ENCODE measurements around the gene MGRN1.

MGRN1 gene

DNA sequence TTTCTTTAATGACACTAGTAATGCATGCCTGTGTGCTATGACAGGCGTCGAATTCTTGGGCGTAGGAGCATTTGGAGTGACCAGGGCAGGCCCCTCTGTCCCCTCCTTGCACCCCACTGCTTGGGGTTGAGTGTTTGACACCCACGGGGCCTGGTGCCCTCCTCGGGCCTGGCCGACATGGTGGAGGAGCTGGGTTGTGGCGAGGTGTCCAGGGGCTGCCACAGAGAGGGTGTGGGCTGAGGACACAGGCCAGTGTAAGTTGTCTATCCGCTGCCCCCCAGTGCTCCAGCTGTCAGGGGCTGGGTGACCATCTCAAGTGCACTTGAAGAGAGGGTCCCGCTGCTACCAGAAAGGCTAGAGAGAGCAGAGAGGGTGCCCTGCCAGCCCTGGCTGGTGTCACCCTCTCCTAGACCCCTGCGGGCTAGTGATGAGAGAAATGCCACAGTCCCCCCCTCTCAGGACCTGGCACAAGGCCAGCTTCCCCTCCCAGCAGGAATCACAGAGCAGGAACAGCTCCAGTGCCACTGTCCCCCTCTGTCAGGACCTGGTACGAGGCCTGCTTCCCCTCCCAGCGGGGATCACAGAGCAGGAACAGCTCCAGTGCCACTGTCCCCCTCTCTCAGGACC is 30.5 kb downstream of the MGRN1 start:
- no peak for DNase-seq

DNA sequence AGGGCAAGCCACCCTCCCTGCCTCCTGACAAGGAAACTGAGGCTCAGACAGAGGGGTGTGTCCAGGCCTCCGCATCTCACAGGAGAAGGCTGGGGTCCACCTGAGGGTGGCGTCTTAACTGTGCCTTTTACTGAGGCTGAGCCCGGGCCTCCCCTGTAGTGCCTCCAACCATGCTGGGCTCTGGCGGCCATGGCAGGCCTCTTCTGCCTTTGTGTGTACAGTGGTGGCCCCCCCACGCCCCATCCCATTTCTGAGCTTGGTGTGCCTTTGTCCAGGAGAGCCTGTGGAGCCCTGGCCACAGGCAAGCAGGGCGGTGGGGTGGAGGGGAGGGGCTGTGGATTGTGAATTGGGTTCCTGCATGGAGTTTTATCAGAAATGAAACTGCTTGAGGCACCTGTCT is 31.2 kb downstream of the MGRN1 start:
- DNase-seq, result no peak

GRCh38 chr16:4656221-4656620 is 31.6 kb downstream of the MGRN1 start:
- DNase-seq, result no peak

DNA sequence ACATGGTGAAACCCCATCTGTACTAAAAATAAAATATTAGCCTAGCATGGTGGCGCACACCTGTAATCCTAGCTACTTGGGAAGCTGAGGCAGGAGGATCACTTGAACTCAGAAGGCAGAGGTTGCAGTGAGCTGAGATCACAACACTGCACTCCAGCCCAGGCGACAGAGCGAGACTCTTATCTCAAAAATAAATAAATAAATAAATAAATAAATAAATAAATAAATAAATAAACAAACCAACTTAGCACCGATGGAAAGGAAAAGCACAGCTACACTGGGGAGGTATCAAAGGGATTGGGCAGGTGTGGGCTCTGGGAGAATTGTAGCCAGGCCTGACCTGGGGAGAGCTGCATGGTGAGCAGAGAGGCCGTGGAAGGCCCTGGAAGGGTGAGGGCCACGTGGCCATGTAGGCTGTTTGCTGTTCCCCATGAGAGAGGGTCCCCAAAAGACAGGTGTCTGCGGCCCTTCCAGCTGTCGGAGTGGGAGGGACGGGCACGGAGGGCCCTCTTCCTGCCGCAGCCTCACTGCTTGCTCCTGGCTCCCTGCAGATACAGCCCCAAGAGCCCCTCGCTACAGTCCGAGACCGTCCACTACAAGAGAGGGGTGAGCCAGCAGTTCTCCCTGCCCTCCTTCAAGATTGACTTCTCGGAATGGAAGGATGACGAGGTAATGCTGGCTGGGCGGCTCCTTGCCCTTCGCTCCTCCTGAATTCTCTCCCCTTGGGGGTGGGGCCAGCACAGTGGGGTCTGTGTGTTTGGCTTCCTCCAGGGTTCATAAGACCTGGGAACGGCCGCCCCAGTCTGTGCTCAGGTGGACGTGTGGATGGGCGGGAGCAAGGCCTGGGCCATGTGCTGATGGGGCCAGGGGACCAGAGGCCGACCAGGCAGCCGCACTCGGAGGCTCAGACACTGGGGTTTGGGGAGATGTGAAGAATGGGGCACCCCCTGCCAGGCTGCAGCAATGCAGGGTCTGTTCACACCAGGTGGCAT is 32.4 kb downstream of the MGRN1 start:
- DNase-seq, result no peak

DNA sequence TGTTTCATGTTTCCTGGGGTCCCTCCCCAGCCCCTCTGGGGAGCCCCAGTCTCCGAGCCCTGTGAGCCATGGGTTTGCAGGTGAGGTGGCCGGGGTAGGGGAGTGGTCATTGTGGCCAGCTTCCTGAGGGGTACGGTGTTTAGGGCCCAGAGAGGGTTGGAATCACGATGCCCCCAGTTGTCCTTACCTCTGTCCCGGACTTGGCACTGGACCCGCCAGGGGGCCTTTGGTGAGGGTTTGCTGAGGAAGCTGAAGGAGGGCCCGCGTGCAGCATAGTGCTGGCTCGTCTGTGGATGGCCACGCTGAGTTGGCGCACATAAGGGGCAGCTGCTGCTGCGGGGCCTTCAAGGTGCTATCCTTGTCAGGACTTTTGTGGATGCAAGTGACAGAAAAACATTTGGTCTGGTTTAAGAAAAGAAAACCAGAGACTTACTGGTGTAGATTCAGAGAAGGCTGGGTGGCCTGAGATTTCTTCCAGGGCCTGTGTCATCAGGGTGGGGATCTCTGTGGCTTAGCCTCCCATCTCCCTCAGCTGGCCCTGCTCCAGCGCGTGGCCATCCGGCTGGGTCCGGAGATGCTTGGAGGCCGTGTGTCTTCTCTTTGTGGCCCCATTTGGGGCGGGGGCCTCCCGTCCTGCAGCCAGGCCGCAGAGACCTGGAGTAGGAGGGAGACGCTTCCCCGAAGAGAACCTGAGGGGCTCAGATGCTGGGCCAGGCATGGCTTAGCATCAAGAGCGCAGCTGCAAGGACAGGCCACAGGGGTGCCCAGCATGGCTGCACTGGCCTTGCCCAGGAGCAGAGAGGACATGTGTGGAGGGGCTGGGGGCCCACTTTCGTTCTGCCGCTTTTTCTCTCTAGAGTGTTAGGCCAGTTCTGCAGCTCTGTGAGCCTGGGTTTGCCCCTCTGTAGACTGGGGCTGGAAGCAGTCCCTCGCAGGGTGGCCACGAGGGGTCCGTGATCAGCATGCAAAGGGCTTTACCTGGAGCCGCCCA is 35.0 kb downstream of the MGRN1 start:
- DNase-seq, result no peak

GRCh38 chr16:4660454-4661007 is 35.9 kb downstream of the MGRN1 start:
- DNase-seq, result peak; percentile 87

DNA sequence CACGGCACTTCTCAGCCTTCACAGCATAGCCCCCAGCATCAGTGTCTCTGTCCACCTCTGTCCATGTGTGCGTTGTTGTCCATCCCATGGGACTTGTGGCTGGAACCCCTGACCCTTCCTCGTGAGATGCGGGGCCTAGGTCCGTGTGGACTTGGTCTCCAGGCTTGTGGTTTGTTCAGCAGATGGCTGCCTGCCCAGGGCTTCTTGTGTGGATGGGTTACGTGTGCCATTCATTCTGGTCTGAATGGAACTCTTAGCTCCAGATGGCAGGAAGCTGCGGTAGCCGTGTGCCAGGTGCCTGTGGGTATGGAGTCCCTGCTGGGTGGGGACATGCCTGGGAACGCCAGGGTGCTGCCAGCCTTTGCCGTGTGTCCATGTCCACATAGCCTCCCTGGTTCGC is 37.0 kb downstream of the MGRN1 start:
- no peak for DNase-seq

DNA sequence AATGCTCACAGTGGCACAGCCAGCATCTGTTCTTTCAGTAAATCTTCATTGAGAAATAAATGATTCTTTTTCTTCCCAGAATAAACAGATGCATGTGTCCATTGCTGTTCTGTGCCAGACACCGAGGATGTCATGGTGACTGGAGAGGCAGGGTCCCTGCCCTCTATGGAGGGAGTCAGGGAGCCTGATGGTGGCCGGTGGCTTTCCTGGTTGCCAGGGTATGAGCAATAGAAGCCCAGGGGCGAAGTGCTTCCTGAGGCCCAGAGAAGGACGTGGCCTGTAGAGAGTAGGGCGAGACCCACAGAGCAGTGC is 38.8 kb downstream of the MGRN1 start:
- DNase-seq, result no peak

DNA sequence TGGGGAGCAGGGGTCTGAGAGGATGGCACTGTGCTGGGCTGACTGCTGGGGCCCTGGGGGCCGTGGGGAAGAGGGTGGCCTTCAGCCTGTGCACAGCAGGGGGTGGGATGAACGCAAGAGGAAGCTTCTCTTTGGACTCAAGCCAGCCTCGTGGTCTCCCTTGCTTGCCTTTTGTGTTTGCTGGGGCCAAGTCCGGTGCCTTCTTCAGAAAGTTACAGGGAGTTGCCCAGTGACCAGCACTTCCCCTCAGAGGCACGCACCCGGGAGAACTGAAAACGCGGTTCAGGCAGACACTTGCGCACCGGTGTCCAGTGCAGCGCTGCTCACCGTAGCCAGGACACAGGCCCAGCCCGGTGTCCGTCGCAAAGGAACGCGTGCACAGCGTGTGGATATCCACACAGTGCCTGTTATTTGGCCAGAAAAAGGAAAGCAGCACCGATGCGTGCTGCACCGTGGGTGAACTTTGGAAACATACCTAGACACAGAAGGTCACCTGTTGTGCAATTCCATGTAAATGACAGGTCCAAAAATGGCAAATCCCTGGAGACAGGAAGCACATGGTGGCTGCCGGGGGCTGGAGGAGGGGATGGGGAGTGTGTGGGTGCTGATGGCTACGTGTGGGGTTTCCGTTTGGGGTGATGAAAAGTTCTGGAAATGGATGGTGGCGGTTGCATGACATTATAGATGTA is 39.3 kb downstream of the MGRN1 start:
- DNase-seq, result no peak

DNA sequence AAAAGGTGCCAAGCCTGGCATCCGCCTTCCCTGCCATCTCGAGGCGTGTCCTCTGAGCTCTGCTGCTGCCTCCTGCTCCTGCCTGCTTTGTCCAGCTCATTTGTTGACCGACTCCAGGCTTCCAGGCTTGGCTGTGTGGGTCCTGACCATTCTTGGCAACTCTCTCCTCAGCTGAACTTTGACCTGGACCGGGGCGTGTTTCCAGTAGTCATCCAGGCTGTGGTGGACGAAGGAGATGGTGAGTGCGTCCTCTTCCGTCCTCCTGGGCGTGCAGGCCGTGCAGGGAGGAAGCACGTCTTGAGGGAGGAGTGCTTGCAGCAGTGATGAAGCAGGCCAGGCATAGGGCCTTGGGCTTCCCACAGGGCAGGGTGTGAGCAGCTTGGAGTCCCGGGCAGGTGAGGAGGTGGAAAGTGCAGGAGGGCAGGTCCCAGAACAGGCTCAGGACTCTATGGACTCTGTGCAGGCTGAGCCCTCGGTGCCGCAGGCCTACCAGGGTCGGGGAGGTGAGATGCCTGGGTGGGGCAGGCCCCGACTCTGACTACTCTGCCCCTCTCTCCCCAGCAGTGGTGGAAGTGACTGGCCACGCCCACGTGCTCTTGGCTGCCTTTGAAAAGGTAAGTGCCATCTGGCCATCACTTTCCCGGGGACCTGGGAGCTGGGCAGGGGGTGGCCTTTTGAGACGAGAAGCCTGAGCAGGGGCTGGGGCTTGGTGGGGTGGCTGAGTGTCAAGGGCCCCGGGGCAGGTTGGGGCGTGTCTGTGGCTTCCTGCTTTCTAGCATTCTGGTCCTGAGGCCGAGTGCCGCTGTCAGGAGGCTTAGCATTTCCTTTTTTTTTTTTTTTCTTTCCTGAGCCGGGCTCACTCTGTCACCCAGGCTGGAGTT is 40.2 kb downstream of the MGRN1 start:
- DNase-seq, result peak; percentile 69

DNA sequence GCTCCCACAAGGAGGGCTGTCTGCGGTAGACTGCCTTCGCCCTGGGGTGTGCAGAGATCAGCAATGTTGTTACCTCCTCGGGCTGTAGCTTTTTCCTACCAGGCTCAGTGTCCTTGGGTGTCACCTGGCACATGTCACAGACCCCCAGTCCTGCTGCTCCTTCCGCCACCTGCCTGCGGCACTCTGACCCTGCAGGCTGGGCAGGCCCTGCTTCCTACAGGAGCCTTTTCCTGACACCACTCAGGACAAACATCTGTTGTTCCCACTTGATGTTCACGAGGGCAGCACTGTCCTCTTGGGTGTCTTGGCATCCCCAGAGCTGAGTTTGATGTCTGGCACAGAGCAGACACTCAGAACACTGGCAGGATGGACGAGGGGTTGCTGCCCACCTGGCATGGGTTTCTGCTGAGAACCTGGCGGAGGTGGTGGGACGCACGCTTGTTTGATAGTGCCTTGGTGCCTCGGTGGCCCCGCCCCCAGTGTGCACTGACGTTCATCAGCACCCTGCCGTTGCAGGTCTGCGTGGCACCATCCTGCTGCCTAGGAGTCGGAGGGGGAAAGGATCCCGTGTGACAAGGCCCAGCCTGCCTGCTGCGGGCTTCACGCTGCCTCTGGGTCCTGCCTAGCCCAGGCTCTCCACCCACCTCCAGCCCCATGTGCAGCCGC is 42.0 kb downstream of the MGRN1 start:
- no peak for DNase-seq

GRCh38 chr16:4667203-4667963 is 42.8 kb downstream of the MGRN1 start:
- DNase-seq, result no peak

GRCh38 chr16:4668313-4668960 is 43.8 kb downstream of the MGRN1 start:
- DNase-seq, result no peak

GRCh38 chr16:4673387-4674046 is 48.9 kb downstream of the MGRN1 start:
- DNase-seq, result no peak

GRCh38 chr16:4674926-4675530 is 50.4 kb downstream of the MGRN1 start:
- no peak for DNase-seq

DNA sequence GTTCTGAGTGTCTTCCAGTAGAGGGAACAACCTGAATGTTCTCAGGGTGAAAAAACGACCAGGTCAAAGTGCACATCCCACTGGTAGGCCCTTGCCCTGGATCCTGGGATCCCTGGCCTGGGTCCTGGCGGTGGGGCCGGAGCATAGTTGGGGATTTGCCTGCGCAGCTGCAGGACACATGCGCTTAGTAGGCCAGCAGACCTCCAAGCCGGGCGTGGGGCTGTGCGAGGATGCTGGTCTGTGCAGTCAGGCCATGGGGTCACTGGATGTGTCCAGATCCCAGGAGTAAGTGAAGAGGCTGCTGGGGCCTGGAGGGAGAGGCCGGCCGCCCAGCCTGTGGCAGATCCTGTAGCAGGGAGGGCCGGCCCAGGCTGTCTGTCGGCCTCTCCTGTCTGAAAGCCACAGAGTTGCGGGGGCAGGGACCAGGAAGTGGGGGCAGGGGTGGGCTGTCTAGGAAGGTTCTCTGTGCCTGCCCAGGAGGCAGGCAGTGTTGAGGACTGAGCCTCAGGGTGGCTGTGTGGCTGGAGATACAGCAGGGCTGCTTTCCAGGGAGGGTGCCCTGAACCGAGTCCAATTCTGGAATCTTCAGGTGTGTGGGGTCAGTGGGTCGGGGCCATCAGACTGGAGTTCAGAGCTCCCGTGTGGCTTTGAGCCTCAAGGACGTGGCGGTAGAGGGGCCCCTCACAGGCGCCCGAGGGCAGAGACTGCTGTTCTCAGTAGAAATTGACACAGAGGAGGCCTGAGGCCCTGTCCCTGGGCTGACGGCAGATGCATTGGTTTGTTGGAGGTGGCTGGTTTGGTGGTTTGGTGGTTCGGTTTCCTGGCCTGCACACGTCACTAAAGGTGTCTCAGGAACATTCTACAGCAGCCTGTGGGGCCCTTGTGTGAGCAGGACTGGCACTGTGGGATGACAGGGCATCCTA is 51.5 kb downstream of the MGRN1 start:
- DNase-seq, result peak; percentile 77

- DNase-seq, result no peak
Measured at GRCh38 chr16:4676831-4677230, 52.2 kb downstream of the MGRN1 start.

Data from stimulated activated CD4-positive, alpha-beta T cell treated with anti-CD3 and anti-CD28 coated beads, Interleukin-15, amount 100 ng/mL, for 24 hours (primary cell).